Activated T-helper 1 cell treated with anti-CD3 and anti-CD28 coated beads, Interleukin-12 subunit alpha, Interleukin-12 subunit beta, Interleukin-2, Interleukin-4 antibody, amounts not matched to agents 30 ng/mL and 10 ng/mL and 1 ng/mL, durations not matched to agents 14 hours and 24 hours and 36 hours (primary cell): Measurements from ENCODE around the gene CLDN3. TPM values are rescaled to one million over a fixed set of nuclear protein-coding genes. Genes with fewer than 3 reads are reported as not detected.

Source experiments
- DNase-seq: peaks from one replicate; pipeline ENCODE4 v3.0.0; 2021; ENCODE audit warnings: low spot score
- H3K27ac Mint-ChIP-seq: one replicate; pipeline ENCODE4 v1.8.0; 2021; ENCODE audit warnings: mild to moderate bottlenecking, mixed read lengths
- H3K27me3 Mint-ChIP-seq: one replicate; pipeline ENCODE4 v1.8.0; 2022; ENCODE audit warnings: mild to moderate bottlenecking, moderate library complexity, mixed read lengths; ENCODE audit not compliant: insufficient read depth
- H3K36me3 Mint-ChIP-seq: one replicate; pipeline ENCODE4 v1.8.0; 2021; ENCODE audit warnings: low read depth, mixed read lengths
- H3K4me1 Mint-ChIP-seq: one replicate; pipeline ENCODE4 v1.8.0; 2021; ENCODE audit warnings: low read depth, mixed read lengths
- H3K4me3 Mint-ChIP-seq: one replicate; pipeline ENCODE4 v1.8.0; 2021; ENCODE audit warnings: mild to moderate bottlenecking, moderate library complexity, mixed read lengths
- H3K9me3 Mint-ChIP-seq: one replicate; pipeline ENCODE4 v1.8.0; 2021; ENCODE audit warnings: mixed read lengths
- intact Hi-C: fragments of 100-400 bp; cut with micrococcal nuclease; formaldehyde crosslinking; loops from one replicate; pipeline ENCODE4 v1.15.1; 2024
- total RNA-seq: library from RNA; stranded (reverse); gene quantifications from 2 replicates; pipeline ENCODE4 v1.2.3, GENCODE V29; 2022

The CLDN3 gene
- total RNA-seq, 1 donor from 2014 or later, result not detected

- Mint-ChIP-seq H3K4me3 (peak within 1 kb of the TSS; percentile 94), H3K27me3 (peaks cover 2% of the 10 kb centered on the region), H3K36me3 (no peaks in the 10 kb centered on the region), H3K9me3 (no peaks in the 10 kb centered on the region), H3K4me1 (peaks cover 14% of the 10 kb centered on the region), H3K27ac (peak within 1 kb of the TSS; percentile 93)
- intact Hi-C loops, result loop anchor here (1.0 to 10.0 kb wide), 14 partner anchors 20 to 2000 kb away; partner anchors contain the start of genes BAZ1B, BCL7B, BUD23 and DNAJC30
- peak; percentile 95 for DNase-seq
These were observed 31.3 kb downstream of the CLDN3 start, which contains the start of gene ABHD11 for GRCh38 chr7:73738612-73739386. Gene ABHD11 (minus strand): TSS chr7:73738802. CDS start chr7:73738770, 32 bp downstream.

DNA sequence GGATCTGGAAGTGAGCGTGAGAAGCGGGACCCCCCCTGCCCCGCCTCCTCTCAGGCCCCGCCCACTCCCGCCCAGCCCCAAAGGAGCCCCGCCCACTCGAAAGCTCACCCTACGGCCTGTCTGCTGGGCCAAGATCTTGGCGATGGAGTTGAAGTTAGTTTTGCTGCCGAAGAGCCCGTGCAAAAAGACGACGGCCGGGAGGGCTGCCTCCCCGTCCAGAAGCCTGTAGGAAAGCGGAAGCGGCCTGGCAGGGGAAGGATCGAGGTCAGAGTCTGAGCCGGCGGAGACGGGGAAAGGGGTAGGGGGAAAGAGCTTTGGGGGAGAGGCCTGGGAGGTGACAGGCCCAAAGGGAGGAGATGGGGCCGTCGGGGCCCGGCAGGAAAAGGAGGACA, 31.9 kb downstream of the CLDN3 start:
- H3K27me3 Mint-ChIP-seq, result peaks cover under 1% of the 10 kb centered on the region
- peak; percentile 28 for DNase-seq

GRCh38 chr7:73737491-73738219, 32.4 kb downstream of the CLDN3 start:
- H3K36me3 Mint-ChIP-seq, result no peaks in the 10 kb centered on the region
- peak overlapping the region; percentile 94 for H3K4me3 Mint-ChIP-seq
- intact Hi-C loops, result loop anchor here (1.0 to 10.0 kb wide), 14 partner anchors 19 to 2001 kb away; partner anchors contain the start of genes BAZ1B, BCL7B, BUD23 and DNAJC30
- no peak for DNase-seq
- peak overlapping the region; percentile 93 for H3K27ac Mint-ChIP-seq
- peaks cover 14% of the 10 kb centered on the region for H3K4me1 Mint-ChIP-seq
- H3K27me3 Mint-ChIP-seq, result peaks cover 3% of the 10 kb centered on the region
- H3K9me3 Mint-ChIP-seq, result no peaks in the 10 kb centered on the region

More for the DNA sequence above, 31.9 kb downstream of the CLDN3 start:
- no peaks in the 10 kb centered on the region for H3K36me3 Mint-ChIP-seq
- peaks cover 14% of the 10 kb centered on the region for H3K4me1 Mint-ChIP-seq
- H3K9me3 Mint-ChIP-seq, result no peaks in the 10 kb centered on the region
- peak overlapping the region; percentile 94 for H3K4me3 Mint-ChIP-seq
- peak overlapping the region; percentile 93 for H3K27ac Mint-ChIP-seq
- intact Hi-C loops, result loop anchor here (1.0 to 10.0 kb wide), 14 partner anchors 20 to 2001 kb away; partner anchors contain the start of genes BAZ1B, BCL7B, BUD23 and DNAJC30

DNA sequence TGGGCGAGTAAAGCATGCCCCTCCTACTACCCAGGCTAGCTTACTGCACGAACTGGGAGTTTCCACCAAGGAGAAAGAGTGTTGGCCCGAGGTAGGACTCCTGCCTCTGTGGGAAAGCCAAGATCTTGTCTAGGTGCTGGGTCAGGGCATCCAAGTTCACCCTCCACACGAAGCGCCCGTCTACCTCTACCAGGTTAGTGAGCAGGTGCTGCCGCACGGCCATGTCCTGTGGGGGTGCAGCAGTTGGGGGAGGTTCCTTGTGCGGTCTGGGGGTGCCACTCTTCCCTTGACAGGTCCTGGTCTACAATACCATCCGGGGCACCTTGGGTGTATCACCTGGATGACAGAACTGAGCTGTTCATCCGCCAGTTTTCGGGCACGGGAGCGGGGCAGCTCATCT, 33.2 kb downstream of the CLDN3 start:
- Mint-ChIP-seq H3K36me3 (no peaks in the 10 kb centered on the region), H3K9me3 (no peaks in the 10 kb centered on the region), H3K4me3 (peak overlapping the region; percentile 94), H3K27me3 (peaks cover 3% of the 10 kb centered on the region), H3K27ac (no peak overlapping the region), H3K4me1 (peaks cover 14% of the 10 kb centered on the region)
- DNase-seq, result no peak
- intact Hi-C loops, result loop anchor here (5.0 to 10.0 kb wide), 2 partner anchors 348 to 1855 kb away; partner anchors contain the start of gene LIMK1

GRCh38 chr7:73735528-73735905, 34.6 kb downstream of the CLDN3 start:
- peaks cover 3% of the 10 kb centered on the region for H3K27me3 Mint-ChIP-seq
- no peak for DNase-seq
- intact Hi-C loops, result loop anchor here (2.0 to 10.0 kb wide), 3 partner anchors 129 to 1857 kb away; partner anchors contain the start of gene LIMK1
- peaks cover 14% of the 10 kb centered on the region for H3K4me1 Mint-ChIP-seq
- no peak overlapping the region for H3K4me3 Mint-ChIP-seq
- H3K27ac Mint-ChIP-seq, result no peak overlapping the region
- H3K9me3 Mint-ChIP-seq, result no peaks in the 10 kb centered on the region
- no peaks in the 10 kb centered on the region for H3K36me3 Mint-ChIP-seq

DNA sequence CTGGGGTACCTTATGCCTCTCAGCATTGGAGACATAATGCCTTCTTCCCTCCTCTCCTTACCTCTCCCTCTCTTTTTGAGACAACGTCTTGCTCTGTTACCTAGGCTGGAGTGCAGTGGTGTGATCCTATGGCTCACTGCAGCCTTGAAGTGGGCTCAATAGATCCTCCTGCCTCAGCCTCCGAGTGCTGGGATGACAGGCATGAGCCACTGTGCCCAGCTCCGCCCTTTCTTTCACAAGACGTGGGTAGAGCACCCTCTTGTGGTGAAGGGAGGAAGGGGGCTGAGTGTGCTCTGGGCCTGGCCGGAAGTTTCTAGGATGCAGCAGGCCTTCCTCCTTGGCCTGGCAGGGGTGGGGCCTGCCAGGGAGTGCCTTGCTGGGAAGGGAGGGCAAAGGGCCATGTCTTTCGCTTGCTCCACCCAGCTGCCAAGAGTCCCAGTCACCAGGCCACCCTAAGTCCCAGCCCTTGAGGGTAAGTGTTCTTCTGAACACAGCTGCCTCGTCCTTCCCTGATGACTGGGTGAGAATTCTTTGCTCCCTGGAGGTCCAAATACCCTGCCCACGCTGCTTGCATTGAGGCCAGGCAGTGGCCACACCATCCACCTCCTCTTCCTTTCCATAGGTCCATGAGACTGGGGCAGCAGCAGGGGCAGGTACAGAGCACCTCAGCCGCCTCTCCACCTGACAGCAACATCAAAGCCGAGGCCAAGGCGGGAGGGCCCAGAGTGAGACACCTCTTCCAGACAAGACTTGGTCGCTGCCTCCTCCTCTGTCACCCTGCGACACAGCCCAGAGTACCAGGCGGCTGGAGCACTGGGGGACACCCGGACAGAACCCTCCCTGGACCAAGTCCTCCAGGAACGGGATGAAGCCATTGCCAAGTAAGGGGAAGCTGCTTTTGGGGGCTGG, 35.2 kb downstream of the CLDN3 start:
- intact Hi-C loops, result loop anchor here (2.0 to 10.0 kb wide), 4 partner anchors 128 to 1857 kb away; partner anchors contain the start of gene LIMK1
- no peaks in the 10 kb centered on the region for H3K9me3 Mint-ChIP-seq
- peaks cover 14% of the 10 kb centered on the region for H3K4me1 Mint-ChIP-seq
- peak; percentile 78 for DNase-seq
- peaks cover 6% of the 10 kb centered on the region for H3K27me3 Mint-ChIP-seq
- H3K4me3 Mint-ChIP-seq, result no peak overlapping the region
- peak overlapping the region; percentile 8 for H3K27ac Mint-ChIP-seq
- no peaks in the 10 kb centered on the region for H3K36me3 Mint-ChIP-seq

- DNase-seq, result no peak
- peaks cover 12% of the 10 kb centered on the region for H3K27me3 Mint-ChIP-seq
- intact Hi-C loops, result loop anchor here (5.0 to 10.0 kb wide), 2 partner anchors 280 to 352 kb away; partner anchors contain the start of gene LIMK1
- H3K36me3 Mint-ChIP-seq, result no peaks in the 10 kb centered on the region
- no peak overlapping the region for H3K27ac Mint-ChIP-seq
- no peak overlapping the region for H3K4me3 Mint-ChIP-seq
- H3K4me1 Mint-ChIP-seq, result peaks cover 8% of the 10 kb centered on the region
- H3K9me3 Mint-ChIP-seq, result no peaks in the 10 kb centered on the region
These were observed 37.7 kb downstream of the CLDN3 start for GRCh38 chr7:73732397-73732796.

GRCh38 chr7:73730485-73730884, 39.6 kb downstream of the CLDN3 start:
- no peaks in the 10 kb centered on the region for H3K9me3 Mint-ChIP-seq
- H3K27ac Mint-ChIP-seq, result no peak overlapping the region
- no peak overlapping the region for H3K4me3 Mint-ChIP-seq
- peaks cover 8% of the 10 kb centered on the region for H3K4me1 Mint-ChIP-seq
- no peaks in the 10 kb centered on the region for H3K36me3 Mint-ChIP-seq
- intact Hi-C loops, result loop anchor here (5.0 to 10.0 kb wide), 2 partner anchors 278 to 354 kb away; partner anchors contain the start of gene LIMK1
- no peak for DNase-seq
- H3K27me3 Mint-ChIP-seq, result peaks cover 12% of the 10 kb centered on the region

DNA sequence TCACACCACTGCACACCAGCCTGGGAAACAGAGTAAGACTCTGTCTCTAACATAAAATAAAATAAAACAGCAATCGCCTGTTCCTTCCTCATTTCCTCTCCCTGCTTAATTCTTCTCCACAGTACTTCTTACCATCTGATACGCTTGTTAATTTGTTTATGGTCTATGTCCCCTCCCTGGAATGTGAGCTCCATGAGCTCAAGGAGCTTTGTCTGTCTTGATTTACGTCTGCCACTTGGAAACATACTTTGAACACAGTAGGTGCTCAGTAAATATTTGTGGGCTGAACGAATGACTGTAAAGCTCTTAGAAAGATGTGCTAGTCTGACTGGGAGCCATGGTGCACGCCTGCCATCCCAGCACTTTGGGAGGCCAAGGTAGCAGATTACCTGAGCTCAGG, 41.5 kb downstream of the CLDN3 start:
- DNase-seq, result no peak
- Mint-ChIP-seq H3K27me3 (peaks cover 12% of the 10 kb centered on the region), H3K4me3 (no peak overlapping the region), H3K36me3 (no peaks in the 10 kb centered on the region), H3K4me1 (no peaks in the 10 kb centered on the region), H3K9me3 (no peaks in the 10 kb centered on the region), H3K27ac (no peak overlapping the region)
- intact Hi-C loops, result loop anchor here (5.0 kb wide), 1 partner anchor 406 kb away; no protein-coding TSS in a partner anchor

DNA sequence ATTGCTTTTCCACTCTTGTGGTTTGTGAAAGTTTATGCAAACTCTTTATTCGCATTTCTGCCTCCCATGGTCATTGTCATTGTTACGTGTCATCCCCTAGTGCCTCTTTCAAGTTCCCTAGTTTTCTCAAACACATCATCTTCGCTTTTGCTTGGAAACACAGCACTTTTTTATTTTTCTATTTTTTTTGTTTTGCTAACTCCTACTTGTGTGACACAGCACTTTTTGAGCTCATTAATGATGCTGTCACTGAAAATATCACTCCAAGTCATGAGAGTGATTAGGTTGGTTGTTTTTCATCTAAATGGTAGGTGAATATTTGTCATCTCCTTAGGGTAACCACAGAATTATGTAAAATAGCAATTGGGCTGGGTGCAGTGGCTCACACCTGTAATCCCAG, 42.1 kb downstream of the CLDN3 start:
- Mint-ChIP-seq H3K27me3 (peaks cover 9% of the 10 kb centered on the region), H3K4me3 (no peak overlapping the region), H3K4me1 (no peaks in the 10 kb centered on the region), H3K36me3 (no peaks in the 10 kb centered on the region), H3K27ac (no peak overlapping the region), H3K9me3 (no peaks in the 10 kb centered on the region)
- DNase-seq, result no peak
- intact Hi-C loops, result loop anchor here (5.0 kb wide), 1 partner anchor 406 kb away; no protein-coding TSS in a partner anchor

DNA sequence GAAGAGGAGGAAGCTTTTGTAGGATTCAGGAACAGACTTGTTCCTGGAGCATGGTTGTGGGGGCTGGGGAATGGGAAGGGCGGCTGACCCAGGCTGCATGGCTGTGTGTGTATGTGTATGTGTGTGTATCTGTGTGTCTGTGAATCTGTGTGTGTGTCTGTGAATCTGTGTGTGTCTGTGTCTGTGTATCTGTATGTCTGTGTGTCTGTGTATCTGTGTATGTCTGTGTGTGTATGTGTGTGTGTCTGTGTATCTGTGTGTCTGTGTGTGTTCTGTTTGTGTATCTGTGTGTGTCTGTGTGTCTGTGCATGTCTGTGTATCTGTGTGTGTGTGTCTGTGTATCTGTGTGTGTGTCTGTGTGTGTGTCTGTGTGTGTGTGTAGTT, 44.0 kb downstream of the CLDN3 start:
- Mint-ChIP-seq H3K4me1 (no peaks in the 10 kb centered on the region), H3K27ac (no peak overlapping the region), H3K9me3 (no peaks in the 10 kb centered on the region), H3K27me3 (peaks cover 18% of the 10 kb centered on the region), H3K36me3 (no peaks in the 10 kb centered on the region), H3K4me3 (no peak overlapping the region)
- intact Hi-C loops, result loop anchor here (5.0 kb wide), 1 partner anchor 404 kb away; no protein-coding TSS in a partner anchor
- no peak for DNase-seq

GRCh38 chr7:73723813-73724212, 46.3 kb downstream of the CLDN3 start:
- Mint-ChIP-seq H3K27me3 (peaks cover 22% of the 10 kb centered on the region), H3K4me1 (peaks cover 6% of the 10 kb centered on the region), H3K36me3 (no peaks in the 10 kb centered on the region), H3K4me3 (no peak overlapping the region), H3K9me3 (no peaks in the 10 kb centered on the region), H3K27ac (no peak overlapping the region)
- DNase-seq, result no peak
- intact Hi-C loops, result no loop called here
